ENCODE data around the gene CENPX.
A peak's percentile ranks its signal among the peaks of the same experiment; 100 is the strongest.
"Not testable (repeated sequence)": the region's sequence is repeated elsewhere in the genome, so short reads cannot be mapped to it uniquely, and the experiment has no call there.

Gene CENPX

DNA sequence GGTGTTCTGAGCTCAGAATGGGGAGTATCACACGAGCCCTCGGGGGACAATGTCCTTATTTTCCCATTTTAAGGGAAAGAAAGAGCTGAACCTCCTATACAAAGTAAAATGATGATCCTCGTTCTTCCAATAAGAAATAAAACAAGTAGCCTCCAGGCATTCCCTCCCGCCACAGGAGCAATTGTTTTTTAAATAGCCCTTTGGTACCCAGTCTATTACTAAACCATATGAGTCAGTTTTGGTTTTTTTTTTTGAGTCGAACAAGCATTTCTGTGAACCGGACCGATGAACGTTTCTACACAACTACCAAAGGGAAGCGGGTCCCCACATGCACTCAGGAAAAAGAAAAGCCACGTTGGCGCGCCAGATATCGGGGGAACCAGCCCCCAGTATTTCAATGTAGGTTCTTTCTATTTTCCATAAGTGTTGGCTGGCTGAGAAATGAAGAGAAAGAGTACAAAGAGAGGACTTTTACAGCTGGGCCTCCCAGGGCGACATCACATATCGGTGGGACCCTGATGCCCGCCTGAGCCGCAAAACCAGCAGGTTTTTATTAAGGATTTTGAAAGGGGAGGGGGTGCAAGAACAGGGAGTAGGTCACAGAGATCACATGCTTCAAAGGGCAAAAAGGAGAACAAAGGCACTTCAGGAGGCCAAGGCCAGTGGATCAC, 18.6 kb upstream of the CENPX start:
- TF ChIP-seq, protein P1, sequence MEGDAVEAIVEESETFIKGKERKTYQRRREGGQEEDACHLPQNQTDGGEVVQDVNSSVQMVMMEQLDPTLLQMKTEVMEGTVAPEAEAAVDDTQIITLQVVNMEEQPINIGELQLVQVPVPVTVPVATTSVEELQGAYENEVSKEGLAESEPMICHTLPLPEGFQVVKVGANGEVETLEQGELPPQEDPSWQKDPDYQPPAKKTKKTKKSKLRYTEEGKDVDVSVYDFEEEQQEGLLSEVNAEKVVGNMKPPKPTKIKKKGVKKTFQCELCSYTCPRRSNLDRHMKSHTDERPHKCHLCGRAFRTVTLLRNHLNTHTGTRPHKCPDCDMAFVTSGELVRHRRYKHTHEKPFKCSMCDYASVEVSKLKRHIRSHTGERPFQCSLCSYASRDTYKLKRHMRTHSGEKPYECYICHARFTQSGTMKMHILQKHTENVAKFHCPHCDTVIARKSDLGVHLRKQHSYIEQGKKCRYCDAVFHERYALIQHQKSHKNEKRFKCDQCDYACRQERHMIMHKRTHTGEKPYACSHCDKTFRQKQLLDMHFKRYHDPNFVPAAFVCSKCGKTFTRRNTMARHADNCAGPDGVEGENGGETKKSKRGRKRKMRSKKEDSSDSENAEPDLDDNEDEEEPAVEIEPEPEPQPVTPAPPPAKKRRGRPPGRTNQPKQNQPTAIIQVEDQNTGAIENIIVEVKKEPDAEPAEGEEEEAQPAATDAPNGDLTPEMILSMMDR (IDR thresholded peaks at IDR 0.05; ENCODE audit: borderline replicate concordance, control extremely low read depth, extremely low read depth, insufficient read depth, missing control alignments), result no peak
- no peak for DNase-seq (ENCODE audit: low spot score)
- in situ Hi-C loops (cut with MboI; ENCODE audit: low sequenced_read_pairs, unreplicated experiment), result no loop called here

DNA sequence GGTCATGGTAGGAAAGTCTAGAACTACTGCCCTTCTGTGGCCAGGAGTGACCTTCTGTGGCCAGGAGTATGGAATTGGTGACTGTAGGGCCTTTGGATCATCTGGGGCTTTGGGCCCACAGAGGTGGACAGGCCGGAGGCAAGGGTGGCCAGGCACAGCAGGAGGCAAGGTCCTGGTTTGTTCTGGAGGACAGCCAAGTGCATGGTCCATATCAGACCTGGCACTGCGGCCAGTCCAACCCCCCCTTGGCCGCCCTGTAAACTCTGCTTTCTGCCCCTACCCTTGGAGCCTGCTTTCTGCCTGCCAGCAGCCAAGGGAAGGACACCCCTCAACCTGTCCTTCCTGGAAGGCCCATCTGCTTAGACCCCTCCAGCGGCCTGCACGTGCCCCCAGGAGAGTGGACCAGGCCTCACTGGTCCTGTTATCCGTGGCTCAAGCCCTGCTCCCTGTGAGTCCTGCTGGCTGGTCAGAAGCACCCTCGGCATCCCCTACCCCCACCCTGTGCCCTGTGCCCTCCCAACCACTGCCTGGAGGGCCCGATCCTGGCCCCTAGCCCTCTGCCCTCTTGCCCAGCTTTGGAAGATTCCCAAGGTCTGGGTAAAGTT, 17.1 kb upstream of the CENPX start:
- no peak for DNase-seq (ENCODE audit: low spot score)
- in situ Hi-C loops (cut with MboI; ENCODE audit: low sequenced_read_pairs, unreplicated experiment), result no loop called here
- TF ChIP-seq, protein P1 (IDR thresholded peaks at IDR 0.05; ENCODE audit: borderline replicate concordance, control extremely low read depth, extremely low read depth, insufficient read depth, missing control alignments), result no peak

DNA sequence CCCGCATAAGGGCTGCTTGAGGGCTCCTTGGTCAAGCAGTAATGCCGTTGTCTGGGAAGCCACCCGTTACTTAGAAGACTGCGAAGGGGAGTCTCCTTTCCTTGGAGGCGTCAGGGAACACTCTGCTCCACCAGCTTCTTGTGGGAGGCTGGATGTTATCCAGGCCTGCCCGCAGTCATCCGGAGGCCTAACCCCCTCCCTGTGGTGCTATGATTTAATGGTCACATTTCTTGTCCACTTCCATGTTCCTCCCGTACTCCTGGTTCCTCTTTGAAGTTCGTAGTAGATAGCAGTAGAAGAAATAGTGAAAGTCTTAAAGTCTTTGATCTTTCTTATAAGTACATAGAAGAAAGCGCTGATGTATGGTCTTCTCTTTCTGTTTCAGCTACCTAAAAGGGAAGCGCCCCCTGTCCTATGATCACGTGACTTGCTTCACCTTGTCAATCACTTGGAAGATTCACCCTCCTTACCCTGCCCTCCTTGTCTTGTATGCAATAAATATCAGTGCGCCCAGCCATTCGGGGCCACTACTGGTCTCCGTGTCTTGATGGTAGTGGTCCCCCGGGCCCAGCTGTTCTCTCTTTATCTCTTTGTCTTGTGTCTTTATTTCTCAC, 16.2 kb upstream of the CENPX start:
- in situ Hi-C loops (cut with MboI; ENCODE audit: low sequenced_read_pairs, unreplicated experiment); DNase-seq (ENCODE audit: low spot score): not testable (repeated sequence)

DNA sequence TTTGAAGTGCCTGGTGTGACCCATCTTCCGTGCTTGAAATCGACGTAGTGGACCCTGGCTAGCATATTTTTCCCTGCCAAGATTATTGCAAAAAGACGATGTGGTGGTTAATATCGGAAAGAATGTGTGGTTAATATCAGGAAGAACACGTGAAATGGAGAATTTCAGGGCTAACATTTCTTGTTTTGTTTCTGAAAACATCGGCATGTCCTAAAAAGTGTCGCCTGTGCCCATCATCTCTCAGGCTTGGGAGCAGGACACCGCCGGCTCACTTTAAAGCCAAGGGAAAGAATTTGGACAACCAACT, 15.2 kb upstream of the CENPX start:
- in situ Hi-C loops (cut with MboI; ENCODE audit: low sequenced_read_pairs, unreplicated experiment), result no loop called here
- no peak for DNase-seq (ENCODE audit: low spot score)
- TF ChIP-seq, protein P1 (IDR thresholded peaks at IDR 0.05; ENCODE audit: borderline replicate concordance, control extremely low read depth, extremely low read depth, insufficient read depth, missing control alignments), result no peak

DNA sequence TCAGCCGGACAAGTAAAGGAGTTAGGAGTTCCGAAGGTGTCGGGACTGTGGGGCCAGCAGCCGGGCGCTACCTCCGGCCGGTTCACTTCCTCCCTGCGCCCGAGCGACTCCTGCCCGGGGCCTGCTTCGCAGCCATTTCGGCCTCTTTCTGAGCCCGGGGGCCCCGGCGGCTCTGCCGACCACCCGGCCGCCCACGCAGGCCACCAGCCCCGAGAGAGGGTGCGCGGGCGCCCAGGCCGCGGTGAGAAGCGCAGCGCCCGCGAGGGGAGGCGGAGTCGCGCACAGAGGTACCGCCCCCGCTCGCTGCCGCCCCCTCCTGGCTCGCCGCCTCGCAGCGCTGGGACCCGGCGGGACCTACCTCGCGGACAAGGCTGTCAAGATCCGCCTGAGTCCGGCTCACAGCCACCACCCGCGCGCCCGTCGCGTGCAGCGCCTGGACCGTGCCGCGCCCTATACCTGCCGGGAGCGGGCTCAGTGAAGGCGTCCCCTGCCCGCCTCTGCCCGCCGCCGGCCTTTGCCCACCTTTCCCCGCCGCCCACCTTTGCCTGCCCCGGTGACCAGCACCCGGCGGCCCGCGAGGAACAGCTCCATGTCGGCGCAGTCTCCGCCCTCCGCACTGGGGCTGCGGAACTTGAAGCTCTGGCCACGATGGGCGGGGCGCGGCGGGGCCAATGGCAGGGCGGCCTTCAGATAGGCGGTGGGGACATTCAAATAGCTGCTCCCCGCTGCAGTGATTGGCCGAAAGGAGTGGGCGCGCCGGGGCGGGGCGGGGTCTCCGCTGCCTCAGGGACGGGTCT, 14.6 kb upstream of the CENPX start, which contains the start of gene DCXR:
DCXR (minus strand) TSS at position 606 of the 797 bp plus-strand sequence; CDS start at position 591, 15 bp downstream.
- DNase-seq (ENCODE audit: low spot score), result peak; percentile 98
- in situ Hi-C loops (cut with MboI; ENCODE audit: low sequenced_read_pairs, unreplicated experiment), result no loop called here
- TF ChIP-seq, protein P1 (IDR thresholded peaks at IDR 0.05; ENCODE audit: borderline replicate concordance, control extremely low read depth, extremely low read depth, insufficient read depth, missing control alignments), result peak; percentile 95

DNA sequence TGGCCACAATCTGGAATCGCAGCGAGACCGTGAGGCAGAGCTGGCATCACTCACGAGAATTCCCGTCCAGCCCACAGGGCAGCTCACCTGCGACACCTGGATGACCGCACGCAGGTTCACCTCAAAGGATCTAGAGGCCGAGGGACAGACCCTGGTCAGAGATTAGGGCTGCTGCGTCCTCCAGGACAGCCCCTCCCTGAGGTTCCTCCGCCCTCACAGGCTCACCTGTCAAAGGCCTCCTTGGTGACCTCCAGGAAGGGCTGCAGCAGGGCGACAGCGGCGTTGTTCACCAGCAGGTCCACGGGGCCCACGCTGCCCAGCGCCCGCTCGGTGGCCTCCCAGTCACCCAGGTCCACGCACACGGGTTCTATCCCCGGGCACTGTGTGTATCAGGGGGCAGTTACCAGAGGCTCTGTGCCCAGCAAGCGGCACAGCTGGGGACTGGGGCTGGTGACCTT, 14.0 kb upstream of the CENPX start:
- in situ Hi-C loops (cut with MboI; ENCODE audit: low sequenced_read_pairs, unreplicated experiment), result no loop called here
- DNase-seq (ENCODE audit: low spot score), result no peak
- TF ChIP-seq, protein P1 (IDR thresholded peaks at IDR 0.05; ENCODE audit: borderline replicate concordance, control extremely low read depth, extremely low read depth, insufficient read depth, missing control alignments), result no peak

Measured in GM13976 (cell line).